Fibroblast of skin of left biceps (primary cell): ENCODE results near the gene RNF121.

Experiments
- DNase-seq, 2 experiments: peaks; one replicate each; pipeline ENCODE4 v3.0.0-alpha.2; 2013; ENCODE audit warnings: low read depth in 2 of 2

RNF121 gene

DNA sequence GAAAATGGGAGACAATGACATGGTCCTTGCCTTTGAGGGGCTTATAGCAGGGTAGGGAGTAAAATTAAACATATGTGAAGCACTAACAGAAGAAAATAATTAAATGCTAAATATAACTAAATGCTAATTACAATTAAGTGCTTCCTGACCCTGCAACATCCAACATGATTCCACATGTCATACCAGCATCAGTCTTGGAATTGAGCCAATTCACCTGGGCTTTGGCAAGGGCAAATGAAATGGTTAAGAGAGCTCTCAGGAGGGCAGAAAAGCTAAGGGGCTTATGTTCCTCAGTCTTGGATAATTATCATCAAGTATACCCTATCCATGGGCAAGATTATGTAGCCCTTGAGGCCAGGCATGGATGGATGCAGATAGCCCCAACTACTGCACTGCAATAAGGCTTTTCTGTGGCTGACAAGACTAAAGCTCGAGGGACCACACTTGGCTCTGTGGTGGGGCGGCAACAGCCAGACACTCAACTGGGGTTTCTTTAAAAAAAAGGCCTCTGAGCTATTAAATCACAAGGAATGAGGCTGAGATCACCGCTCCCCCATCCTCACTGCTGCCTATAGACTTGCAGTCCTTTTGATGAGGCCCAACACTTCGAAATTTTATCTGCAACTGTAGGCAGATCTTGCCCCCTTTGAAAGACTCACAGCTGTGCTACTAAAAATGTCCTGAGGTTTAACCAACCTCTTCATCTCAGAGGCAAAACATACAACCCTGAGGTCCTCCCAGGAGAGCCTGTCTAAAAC is 108.9 kb downstream of the RNF121 start:
- DNase-seq, result no peak

DNA sequence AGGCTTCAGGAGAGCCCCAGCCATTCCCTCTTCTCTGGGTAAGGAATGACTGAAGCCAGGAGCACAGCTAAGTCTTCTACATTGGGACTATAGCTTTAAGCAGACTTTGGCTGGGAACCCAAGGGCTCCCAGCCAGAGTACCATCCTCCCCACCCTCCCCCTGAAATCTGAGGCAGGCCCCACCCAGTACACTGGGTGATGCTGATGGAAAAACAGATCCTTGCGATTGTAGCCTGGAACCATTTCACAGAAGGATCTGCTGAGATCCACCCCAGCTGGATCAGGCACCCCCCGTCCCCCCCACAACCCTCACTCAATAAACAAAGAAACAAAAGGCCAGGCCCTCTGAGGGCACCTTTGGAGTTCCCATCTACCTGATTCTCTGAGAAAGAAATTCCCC is 109.6 kb downstream of the RNF121 start:
- no peak for DNase-seq

DNA sequence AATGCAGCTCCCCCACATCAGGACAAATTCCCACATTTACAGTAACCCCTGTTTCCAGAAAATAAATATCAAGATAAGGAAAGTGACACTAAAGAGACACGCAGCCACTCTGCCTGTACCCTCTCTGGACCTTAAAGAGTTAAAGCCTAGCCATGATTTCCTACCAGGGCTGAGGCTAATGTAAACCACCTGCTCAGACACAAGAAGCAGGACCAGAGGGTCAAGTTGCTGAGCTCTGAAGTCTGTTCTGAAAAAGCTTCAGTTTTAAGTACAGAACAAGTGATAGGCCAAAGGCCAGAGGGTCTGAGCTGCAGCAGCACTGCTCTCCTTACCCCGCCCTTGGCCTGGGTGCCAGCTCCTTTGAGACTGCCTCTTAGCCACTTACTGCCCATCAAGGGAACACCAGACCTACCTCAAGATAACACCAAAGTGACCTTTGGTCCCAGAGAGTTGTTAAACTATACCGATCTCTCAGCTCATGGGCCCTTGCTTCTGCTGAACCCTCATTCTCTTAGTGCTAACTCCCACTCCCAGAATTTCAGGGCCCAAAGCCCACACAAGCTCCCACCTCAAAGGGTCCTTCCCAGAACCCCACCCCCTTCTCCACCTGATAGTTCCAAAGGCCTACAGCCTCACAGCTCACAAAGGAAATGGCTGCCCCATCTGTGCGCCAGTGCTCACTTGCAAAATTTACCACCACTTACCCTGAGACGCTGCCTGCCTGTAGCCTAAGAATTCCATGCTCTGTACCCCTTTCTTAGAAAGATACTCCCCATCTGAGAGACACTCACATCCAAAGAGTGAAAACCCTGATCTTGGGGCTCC is 110.4 kb downstream of the RNF121 start:
- DNase-seq, result no peak

DNA sequence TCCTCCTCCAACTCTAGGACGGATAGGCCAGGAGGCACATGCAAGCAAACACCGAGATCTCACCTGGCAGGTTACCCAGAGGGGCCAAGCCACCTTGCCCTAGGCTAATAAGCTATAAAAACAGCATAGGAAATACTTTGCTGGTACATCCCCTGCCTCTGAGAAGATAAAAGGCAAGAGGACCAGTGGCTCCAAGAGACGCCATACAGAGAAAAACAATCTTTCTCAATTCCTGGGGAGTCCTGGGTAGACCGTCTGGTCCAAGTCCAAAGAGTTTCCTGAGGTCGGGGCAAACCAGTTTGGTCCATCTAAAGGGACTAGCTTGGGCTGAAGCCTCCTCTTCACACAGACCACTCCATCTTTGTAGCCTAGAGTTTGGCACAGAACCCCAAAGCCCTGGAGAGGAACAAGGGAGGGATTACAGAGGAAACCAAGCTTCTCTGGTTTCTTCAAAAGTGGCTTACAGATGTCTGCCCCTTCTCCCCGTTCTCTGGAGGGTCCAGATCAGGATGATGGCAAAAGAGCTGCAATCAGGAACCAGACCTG is 111.1 kb downstream of the RNF121 start:
- no peak for DNase-seq

DNA sequence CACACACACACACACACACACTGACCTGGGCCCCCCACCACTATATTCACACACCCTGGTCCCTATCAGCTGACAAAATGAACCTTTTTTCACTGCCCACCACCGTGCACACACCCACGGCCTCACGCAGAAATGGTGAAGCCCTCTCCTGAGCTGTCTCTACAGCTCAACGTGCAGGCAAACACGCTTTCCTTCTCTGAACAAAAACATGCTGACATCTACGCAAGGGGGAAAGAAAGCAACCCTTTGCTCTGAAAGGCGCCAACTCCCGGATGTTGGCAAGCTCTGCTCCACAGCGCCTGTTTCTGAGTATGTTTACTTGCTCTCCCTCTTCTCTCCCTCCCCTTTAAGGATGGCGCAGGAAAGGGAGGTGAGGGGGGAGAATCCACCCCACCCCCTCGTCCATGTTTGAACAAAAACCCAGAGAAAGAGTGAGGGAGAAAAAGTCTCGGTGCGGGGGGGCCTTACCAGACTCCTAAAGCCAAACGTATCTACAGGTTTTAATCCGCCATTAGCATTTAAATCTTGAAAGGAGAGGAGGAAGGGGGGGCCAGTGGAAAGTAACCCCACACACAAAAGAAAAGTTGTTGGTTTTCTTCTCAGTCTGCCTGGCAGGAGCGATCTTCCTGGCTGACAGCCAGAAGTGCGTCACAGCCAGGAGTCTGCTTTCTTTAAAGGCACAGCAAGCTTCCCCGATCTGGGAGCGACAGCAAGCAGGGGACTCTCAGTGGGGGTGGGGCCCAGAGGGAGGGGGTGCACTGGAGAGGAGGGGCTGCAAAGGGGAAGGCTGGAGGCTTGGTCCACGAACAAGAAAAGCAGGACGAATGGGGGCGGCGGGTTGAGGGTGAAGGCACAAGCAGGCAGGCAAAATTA is 111.9 kb downstream of the RNF121 start:
- peak; percentile 91 to 93 for DNase-seq

DNA sequence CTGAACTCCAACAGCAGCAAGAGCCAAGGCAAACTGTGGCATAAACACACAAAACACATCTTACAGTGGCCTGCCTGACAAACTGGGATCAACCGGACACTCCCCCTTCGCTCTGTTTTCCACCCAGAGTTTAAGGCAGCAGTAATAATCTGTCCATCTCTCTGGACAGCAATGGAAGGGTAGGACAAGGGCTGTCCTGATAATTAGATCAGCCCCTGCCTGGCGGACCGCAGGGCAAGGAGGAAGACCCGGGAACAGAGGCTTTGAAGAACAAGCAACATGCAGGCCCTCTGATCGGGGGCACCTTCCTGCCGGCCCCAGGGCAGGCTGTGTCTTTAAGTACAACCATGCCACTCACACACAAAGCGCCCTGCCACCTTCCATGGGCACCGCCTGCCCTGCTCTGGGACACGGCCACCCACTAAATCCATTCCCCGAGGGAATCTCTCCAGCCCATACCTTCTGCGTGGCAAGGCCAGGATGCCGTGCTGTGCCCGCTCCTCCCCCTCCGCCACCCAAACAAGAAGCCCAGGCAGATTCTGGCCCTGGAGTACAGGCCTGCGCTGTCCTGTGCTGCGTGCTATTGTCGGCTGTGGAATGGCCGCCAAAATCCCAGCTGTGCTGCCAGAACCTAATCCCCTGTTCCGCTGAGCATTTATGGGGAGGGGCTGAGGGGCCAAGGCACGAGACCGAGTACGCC is 112.7 kb downstream of the RNF121 start:
- DNase-seq, result peak in 1 of 2 experiments; percentile 29

DNA sequence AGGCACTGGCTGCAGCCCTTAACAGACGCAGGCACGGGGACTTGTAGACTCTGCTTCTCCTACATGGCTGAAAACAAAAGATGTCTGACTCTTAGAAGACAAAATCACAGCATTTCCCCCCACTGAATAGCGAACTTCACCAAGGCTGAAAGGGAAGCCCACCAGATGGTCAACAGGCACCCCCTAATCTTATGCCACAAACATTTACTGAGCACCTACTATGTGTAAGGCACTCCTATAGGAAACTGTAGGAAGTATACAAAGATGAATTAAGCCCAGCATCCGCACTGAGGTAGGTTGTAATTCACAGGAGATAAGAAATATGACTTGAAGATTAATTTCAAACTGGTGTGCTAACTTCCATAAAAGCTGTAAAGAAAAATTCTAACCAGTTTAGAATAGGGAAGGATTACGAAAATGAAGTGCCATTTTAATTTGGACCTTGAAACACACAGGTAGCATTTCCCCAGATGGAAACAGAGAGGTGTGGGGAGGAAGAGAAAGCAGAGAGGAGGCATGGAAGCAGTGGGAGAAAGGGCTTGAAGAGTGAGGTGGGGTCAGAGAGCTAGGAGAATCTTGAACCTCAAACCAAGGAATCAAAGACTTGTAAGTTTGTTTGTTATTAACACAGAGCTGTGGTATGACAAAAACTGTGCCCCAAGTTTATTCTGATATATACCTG is 113.4 kb downstream of the RNF121 start:
- DNase-seq, result no peak

DNA sequence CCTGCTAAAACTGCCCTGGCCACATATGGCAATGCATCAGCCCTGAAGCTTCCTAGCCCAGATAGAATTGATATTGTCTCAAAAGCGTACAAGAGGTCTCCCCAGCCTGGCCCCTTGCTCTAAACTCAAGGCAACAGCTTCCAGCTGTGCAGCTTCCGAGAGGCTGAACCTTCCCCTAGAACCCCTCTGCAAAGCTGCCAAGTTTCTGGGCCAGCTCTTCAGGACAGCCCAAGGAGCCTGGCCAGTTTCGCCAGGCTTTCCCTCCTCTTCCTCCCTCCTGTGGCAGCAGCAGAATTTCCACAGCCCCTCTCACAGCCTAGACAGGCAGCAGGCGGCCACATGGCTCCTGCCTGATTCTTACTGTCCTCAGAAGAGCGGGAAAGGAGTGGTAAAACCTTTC is 117.0 kb downstream of the RNF121 start:
- DNase-seq, result no peak
